ENCODE measurements around the gene FLOT2.

GRCh38 chr17:28899212-28899815, 1.8 kb upstream of the FLOT2 start:
- no peak for TF ChIP-seq ELF4 (IDR thresholded peaks at IDR 0.05)
- TF ChIP-seq SP1 (IDR thresholded peaks at IDR 0.05): no peak
- no peak for TF ChIP-seq HDGF (IDR thresholded peaks at IDR 0.05; ENCODE audit: borderline replicate concordance)
- TF ChIP-seq BHLHE40 (IDR thresholded peaks at IDR 0.05; ENCODE audit: borderline replicate concordance): no peak

All from HEK293T (cell line).